Transverse colon (tissue), 3 donors: ENCODE data around the gene PCED1A.

Experiments used
- POLR2A ChIP-seq: fragments of 450-650 bp; IDR thresholded peaks from one replicate; pipeline ENCODE4 v1.6.1; 2016; ENCODE audit warnings: antibody characterized with exemption, mild to moderate bottlenecking, moderate library complexity
- TF ChIP-seq, protein P1 (sequence below), 5 experiments: fragments of 200-600 bp in 3 of 5; fragments of 450-650 bp in 2 of 5; sonication (generic) in 3 of 5; IDR thresholded peaks; 1 replicate in 2 of 5; 2 replicates in 3 of 5; pipeline ENCODE4 v1.5.1; 2016 to 2017; ENCODE audit warnings: antibody characterized with exemption in 5 of 5, inconsistent platforms in 3 of 5, mild to moderate bottlenecking in 2 of 5, moderate library complexity in 1 of 5

DNA sequence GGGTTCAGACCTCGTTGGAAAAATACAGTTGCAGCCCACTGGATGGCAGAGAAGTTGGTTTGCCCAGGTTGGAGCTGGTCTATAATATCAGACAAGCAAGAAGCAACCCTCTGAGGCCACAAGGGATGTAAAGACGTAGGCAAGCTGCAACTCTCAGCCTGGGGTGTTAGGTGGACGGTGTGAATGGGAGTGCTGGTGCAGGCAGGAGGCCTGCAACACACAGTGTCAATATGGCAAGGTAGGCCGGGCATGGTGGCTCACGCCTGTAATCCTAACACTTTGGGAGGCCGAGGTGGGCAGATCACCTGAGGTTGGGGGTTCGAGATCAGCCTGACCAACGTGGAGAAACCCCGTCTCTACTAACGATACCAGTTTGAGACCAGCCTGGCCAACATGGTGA is 10.6 kb upstream of the PCED1A start:
- TF ChIP-seq, protein P1, sequence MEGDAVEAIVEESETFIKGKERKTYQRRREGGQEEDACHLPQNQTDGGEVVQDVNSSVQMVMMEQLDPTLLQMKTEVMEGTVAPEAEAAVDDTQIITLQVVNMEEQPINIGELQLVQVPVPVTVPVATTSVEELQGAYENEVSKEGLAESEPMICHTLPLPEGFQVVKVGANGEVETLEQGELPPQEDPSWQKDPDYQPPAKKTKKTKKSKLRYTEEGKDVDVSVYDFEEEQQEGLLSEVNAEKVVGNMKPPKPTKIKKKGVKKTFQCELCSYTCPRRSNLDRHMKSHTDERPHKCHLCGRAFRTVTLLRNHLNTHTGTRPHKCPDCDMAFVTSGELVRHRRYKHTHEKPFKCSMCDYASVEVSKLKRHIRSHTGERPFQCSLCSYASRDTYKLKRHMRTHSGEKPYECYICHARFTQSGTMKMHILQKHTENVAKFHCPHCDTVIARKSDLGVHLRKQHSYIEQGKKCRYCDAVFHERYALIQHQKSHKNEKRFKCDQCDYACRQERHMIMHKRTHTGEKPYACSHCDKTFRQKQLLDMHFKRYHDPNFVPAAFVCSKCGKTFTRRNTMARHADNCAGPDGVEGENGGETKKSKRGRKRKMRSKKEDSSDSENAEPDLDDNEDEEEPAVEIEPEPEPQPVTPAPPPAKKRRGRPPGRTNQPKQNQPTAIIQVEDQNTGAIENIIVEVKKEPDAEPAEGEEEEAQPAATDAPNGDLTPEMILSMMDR (IDR thresholded peaks at IDR 0.05): no peak
- no peak for TF ChIP-seq POLR2A
